ENCODE results near the gene COQ6.
"Not testable (repeated sequence)": the region's sequence is repeated elsewhere in the genome, so short reads cannot be mapped to it uniquely, and the experiment has no call there.

COQ6 gene
- total RNA-seq: 19.0 to 27.9 reads per million in 2 donors

DNA sequence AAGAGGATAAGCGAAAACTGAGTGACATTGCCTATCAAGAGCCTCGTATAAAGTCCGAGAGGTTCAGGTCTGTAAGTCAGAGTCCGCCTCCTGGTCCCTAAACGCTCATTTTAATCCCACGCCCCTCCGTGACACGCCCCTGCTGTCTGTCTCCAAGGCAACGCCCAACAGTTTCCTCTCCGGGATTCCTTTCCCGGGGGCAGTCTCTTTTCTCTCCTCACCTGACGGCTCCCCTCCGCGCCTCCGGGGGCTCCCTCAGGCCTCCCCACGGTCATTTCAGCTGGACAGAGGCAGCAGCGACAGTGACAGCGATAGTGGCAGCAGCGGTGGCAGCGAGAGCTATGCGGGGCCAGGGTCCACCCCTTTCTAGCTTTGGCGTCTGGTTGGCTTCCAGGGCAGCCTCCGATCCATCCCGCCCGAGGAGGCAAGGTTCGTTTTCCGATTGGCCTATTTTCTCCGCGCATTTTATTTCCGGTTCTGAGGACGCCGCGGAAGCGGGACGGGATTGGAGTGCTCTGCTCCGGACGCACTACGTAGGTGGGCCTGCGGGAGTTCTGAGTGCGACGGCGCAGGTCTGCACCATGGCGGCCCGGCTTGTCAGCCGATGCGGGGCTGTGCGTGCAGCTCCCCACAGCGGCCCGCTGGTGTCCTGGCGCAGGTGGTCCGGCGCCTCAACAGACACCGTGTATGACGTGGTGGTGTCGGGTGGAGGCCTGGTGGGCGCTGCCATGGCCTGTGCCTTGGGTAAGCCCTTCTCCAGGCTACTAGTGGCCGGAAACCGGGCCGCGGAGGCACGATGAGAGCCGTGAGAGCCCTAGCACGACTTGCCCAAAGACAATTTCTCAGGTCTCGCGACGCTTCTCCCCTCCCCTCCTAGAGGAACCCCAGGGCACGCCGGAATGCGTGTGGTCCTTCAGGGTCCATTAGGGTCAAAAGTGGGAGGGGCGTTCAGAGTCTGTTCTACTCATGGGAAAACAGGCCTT lies at the start of gene COQ6, which contains the start of gene FAM161B:
Gene COQ6 (plus strand): TSS at position 551 of the 983 bp plus-strand sequence. CDS start 31 bp downstream, at position 582.
Gene FAM161B (minus strand): TSS at position 343 of the 983 bp plus-strand sequence. CDS start 68 bp downstream, at position 275.
- DNase-seq: peak; percentile 79 to 97 (median 90)

DNA sequence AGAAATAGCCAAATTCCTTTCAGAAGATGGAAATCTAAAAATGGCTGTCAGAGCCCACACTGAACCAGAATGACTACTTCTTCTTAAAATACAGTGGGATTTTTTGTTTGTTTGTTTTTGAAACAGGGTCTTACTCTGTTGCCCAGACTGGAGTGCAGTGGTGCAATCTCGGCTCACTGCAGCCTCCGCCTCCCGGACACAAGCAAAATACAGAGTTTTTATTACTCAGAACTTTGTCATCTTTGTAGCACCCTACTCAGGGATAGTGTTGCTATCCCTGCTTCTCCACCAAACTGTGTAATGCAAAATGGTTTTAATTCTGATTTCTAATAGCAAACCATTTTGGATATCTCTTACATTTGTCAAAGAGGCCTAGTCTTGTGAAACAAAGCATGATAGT lies 47.1 kb upstream of the COQ6 start:
- DNase-seq: no peak

DNA sequence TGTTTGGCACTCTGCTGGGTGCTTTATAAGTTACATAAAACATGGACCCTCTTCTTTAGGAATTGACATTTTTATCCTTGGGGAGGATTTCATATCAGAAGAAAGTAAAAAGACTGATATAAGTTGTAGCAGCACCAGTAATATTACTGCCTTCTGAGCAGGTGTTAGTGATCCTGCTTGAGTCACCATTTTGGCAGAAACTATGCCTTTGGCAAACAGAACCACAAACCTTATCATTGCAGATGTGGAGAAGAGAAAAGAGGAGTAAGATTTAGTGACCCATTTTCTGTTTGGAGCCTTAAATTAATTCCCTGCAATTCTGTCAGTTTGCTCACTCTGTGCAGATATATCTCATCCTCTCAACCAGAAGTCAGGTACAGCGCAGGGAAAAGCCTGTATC lies 40.4 kb upstream of the COQ6 start:
- no peak for DNase-seq

DNA sequence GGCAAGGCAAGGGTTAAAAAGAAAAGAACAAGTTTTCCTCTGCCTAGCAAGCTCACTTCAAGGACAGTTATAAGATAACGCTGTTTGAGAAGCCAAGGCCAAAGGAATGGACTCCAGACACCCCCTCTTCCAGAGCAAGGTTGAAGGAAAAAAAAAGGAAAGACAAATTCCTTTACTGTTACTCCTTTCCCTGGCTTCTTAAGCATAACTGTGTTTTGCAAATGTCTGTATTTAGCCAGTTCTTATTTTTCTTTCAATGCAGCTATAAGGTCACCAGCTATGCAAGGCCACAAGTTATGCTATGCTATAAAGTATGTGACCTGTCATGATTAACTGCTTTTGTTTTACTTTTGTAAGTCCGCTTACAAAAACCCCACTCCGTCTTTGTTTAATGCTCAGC lies 36.8 kb upstream of the COQ6 start:
- DNase-seq: no peak

DNA sequence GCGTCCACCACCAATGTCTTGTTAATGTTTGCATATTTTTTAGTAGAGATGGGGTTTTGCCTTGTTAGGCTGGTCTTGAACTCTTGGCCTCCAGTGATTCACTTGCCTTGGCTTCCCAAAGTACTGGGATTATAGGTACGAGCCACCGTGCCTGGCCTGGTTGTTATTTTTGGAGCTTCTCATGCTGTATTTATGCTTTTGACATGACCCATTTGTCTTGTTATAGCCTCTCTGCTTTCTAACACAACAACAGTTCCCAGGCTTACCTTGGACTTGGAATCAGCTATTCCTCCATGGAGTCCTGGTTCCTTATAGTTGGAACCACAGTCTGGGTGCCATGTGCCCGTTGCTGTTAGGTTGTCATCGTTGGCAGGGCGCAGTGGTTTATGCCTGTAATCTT lies 33.8 kb upstream of the COQ6 start:
- no peak for DNase-seq

DNA sequence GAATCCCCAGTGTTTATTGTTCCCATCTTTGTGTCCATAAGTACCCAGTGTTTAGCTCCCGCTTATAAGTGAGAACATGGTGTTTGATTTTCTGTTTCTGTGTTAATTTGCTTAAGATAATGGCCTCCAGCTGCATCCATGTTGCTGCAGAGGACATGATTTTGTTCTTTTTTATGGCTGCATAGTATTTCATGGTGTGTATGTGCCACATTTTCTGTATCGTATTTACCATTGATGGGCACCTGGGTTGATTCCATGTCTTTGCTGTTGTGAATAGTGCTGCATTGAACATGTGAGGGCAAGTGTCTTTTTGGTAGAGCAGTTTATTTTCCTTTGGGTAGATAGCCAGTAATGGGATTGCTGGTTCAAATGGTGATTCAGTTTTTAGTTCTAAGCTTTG lies 30.6 kb upstream of the COQ6 start:
- not testable (repeated sequence) for DNase-seq

DNA sequence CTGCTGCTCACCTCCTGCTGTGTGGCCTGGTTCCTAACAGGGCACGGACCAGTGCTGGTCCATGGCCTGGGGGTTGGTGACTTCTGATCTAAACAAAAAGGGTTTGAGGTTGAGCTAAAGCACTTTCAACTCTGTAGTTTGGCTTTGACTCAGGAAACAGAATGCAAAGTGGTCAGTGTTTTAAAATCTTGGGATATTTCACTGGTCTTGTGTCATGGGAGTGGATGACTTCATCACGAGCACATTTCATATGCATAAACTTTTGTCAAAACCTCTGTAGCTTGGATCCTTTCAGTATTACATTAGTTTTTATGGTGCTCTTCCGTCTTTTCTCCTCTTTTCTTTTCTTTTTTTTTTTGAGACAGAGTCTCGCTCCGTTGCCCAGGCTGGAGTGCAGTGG lies 25.8 kb upstream of the COQ6 start:
- no peak for DNase-seq

DNA sequence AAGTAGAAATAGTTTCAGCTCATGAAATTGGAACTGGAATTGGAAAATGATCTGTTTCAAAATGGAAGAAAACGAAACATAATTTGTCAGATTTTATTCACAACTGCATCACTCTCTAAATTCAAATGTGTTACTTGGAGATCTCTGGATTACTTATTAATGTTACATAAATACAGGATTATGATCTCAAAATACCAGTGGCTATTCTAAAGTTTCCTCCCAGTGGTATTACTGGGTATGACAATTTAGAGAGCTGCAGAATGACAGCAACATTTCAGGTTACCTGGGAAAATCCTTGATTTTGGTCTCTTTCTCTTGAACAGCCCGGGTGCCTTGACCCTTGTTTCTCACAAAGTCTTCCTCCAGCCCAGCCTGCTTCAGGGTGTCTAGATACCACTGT lies 14.4 kb upstream of the COQ6 start:
- DNase-seq: no peak

DNA sequence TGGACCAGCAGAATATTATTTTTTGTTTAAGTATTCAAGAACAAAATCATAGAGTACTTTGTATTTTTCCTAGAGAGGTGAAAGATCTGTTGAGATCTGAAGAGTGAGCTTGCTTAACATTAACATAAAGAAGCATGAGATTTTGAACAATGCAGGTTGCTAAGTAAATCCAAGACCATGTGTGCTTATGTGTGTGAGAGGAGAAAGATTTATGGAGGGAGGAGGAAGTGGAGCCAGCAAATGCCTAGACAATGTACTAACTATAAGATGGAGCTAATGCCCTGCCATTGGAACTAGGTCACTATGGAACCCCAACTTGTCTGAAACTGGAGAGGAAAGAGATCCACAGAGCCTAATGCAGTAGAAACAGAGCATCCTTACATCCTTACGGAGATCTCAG lies 13.6 kb upstream of the COQ6 start:
- no peak for DNase-seq

DNA sequence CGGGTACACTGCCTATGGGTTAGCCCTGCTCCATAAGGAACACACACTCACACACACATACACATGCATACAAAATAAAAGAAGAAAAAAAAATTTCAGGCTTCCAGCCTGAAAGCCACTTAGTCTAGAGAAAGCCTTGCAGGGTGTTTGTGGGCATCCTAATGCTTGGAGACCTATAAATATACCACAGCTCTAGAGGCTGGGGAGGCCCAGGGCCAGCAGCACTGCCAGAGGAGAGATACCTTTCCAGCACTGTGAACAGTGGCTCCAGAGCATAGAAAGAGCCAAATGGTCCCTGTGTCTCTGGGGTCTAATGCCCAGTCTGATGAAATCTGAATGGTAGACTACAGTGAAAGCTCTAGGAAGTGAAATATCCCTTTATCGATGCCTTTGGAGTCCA lies 13.1 kb upstream of the COQ6 start:
- DNase-seq: no peak

DNA sequence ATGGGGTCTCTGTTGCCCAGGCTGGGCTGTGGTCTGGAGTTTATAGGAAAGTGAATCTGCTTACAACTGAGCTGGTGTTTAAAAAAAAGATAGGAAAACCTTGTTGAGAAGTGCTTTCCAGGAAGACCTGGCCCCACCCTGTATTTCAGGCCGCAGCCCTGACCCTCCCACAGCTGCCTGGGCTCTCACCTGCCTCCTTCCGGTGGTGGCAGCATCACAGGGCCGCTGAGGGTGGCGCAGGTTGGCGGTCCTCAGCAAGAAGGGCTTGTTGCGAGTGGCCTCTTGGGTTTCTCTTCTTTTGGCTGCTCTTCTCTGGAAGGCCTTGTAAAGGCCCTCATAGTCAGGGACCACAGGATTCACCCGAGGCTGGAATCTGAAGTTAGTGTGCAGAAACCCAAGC lies 7.9 kb upstream of the COQ6 start:
- no peak for DNase-seq

DNA sequence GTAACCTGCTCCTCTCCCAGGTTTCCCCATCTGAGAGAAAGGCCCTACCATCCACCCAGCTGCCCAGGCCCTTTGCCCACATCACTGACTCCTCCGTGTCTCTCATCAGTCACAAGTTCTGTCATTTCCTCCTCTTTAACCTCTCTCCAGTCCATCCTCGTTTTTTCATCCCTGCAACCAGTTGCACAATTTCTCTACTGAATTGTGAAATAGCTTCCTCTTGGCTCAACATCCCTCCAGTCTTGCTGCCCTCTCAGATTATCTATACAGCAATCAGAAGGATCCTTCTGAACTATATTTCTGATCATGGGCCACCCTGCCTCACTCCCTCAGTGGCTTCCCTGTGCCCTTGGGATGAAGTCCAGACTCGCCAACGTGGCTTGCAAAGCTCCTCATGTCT lies 7.0 kb upstream of the COQ6 start:
- DNase-seq: no peak

DNA sequence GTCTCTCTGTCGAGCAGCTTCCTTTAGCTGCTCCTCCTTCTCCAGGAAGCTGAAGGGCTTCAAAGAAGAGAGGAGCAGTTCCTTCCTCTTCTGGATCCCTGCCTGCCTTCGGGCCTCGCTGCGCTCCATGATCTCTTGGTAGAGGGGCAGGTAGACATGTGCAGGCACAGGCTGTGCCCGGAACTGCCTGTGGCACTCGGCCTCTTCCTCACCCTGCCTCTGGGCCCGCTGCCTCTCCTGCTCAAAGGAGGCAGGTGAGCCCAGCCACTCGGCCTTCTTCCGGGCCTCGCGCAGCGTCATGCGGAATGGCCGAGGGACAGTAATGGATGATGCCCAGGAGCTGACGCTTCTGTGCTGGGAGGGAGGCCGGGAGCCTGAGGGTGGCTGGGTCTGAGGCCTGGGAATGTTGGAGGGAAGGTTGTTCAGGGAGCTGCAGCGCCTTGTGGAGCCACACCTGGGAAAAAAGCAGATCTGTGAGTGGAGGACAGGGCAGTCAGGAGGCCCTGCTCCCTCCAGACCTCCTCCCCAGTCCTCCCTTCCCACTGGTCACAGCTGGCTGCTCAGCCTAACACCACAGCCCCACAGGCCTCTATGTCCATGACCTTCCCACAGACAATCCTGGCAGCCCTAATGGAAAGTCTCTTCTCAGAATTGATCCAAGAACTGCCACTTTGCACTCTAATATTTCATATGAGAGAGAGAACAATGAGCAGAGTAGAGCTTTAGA lies 5.5 kb upstream of the COQ6 start:
- no peak for DNase-seq

DNA sequence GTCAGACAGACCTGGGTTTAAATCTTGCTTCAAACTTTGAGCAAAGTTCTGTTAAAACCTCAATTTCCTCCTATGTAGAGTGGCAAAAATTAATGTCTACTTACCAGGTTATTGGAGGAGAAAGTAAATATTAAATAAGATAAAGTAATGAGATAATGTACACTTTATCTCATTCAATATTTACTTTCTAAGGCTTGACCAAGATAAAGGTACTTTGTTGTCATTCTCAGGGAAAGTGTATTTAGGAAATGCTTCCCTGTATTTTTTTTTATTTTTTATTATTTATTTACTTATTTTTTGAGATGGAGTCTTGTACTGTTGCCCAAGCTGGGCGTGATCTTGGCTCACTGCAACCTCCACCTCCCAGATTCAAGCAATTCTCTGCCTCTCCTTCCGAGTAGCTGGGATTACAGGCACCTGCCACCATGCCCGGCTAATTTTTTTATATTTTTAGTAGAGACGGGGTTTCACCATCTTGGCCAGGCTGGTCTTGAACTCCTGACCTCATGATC lies 4.9 kb upstream of the COQ6 start:
- DNase-seq: no peak

DNA sequence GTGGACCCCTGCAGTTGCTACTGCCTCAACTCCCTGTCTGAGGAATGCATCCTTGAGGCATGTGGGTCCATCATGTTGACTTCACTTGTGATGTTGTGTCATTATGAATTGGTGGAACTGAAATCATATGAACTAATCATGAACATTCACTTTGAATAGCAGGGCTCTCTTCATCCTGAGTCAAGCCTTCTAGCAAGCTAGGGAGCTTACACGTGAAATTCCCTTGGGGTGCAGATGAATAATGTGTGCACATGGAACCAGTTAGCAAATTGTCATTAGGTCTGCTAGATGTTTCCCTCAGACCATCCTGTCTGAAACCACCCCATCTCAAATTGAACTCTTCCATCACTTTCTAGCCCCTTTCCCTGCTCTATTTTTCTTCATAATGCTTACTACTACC lies 3.6 kb downstream of the COQ6 start:
- DNase-seq: no peak

DNA sequence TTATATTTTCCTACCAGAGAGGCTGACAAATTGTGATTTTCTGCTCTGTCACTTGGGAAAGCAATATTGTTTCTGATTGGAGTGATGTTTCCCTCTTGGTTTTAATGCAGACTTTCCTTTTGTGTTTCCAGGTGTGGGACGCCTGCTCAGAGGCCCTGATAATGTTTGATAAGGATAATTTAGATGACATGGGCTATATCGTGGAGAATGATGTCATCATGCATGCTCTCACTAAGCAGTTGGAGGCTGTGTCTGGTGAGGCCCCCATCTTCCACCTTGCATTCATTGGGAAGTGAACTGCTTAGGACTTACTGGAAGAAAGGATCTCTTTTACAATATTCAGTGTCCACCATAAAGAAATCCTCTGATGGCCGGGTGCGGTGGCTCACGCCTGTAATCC lies 5.6 kb downstream of the COQ6 start:
- DNase-seq: no peak

DNA sequence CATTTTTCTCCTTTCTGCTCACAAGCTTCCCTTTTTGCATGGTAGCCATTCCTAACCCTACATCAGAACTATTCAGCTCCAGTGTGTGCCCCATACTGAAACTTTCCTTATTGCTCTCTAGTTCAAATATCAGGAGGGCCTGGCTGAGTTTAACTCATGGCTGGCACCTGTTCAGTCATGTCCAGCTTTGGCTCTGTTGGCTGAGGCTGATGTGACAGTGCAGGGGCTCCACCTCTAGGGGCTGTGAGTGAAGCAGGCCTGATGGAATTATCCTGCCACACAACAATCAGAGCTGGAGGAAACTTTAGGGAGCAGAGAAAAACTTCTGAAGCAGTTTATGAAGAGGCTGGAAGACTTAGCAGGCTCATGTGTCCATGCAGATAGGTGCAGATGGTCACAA lies 8.5 kb downstream of the COQ6 start:
- DNase-seq: no peak

DNA sequence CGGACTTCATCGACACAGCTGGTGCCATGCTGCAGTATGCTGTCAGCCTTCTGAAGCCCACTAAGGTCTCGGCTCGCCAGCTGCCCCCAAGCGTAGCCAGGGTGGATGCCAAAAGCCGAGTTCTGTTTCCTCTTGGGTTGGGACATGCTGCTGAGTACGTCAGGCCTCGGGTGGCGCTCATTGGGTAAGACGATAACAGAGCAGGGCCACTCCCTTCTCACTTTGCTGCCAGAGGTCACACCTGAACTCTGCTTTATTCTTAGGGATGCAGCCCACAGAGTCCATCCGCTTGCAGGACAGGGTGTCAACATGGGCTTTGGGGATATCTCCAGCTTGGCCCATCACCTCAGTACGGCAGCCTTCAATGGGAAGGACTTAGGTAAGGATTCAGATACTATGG lies 11.1 kb downstream of the COQ6 start:
- DNase-seq: no peak

DNA sequence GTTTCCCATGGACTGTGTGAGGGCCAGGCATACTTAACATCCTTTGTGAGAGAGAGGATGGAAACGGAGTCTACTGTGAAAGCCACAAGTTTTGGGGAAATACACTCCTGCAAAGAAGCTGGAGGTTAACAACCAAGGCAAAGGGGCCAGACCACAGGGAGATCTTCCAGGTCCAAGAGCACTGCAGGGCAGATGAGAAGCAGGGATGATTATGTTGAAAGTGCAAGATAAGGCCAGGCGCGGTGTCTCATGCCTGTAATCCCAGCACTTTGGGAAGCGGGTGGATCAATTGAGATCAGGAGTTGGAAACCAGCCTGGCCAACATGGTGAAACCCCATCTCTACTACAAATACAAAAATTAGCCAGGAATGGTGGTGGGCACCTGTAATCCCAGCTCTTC lies 15.1 kb downstream of the COQ6 start:
- no peak for DNase-seq

DNA sequence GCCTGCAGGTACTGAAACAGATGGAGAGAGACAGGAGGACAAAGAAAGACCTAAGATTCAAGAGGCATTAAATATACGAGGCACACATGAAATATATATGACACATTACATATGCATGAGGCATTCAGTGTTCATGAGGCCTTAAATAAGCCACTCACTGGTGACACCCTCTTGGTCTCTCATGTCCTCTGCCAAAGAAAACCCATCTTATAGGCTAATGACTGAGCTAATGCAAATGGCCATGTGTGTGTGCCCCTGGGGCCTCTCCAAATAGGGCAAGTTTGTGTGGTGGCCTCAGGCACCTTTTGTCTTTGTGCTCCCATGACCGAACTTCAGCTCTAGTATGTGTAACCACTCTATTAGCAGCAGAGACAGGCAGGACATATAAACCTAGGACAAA lies 18.8 kb downstream of the COQ6 start:
- no peak for DNase-seq

DNA sequence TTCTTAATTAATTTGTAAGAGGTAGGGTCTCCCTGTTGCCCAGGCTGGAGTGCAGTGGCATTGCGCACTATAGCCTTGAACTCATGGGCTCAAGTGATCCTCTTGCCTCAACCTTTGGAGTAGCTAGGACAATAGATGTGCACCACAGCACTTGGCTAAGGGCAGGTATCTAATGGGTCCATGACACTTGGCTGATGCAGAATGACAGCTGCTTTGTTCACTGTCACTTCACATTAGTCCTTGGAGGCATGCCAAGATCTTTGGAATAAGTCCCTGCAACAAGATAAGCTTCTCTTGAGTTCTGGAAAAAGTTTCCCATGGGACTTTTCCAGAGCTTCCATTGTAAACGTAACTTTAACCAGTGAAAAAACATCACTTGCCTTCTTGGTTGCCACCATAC lies 23.4 kb downstream of the COQ6 start:
- no peak for DNase-seq

DNA sequence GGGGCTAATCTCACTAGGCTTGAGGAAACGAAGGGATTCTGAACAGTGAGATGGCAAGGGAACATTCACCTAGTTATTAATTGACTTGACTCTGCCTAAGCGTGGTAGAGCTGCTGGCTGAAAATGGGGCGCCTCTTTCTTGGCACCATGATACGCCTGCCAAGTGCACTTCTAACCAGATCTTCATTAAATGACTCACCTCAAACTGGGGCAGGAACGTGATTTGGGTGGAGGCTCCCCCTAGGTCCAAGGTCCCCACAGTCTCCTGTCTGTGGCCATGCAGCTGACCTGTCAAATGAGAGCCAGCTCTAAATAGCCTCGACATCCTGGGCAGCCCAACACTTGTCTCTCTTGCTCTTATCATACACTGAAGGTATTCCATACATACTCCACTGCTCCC lies 26.0 kb downstream of the COQ6 start:
- DNase-seq: no peak

DNA sequence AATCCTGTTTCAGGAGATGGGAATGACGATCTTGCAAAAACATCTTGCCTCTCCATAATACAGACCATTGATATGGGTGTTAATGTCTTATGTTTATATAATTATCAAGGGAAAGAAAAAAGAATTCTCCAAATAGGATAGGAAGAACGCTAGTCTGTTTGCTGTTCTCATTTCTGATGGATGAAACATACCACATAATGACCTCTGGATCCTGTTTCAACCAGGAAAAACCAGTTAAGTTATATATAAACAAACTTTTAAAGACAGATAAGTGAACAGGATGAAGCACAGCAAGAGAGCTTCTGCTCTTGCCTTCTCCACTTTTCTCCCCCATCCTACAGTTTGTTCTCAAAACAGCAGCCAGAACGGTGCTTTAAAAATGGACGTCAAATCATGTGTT lies 27.8 kb downstream of the COQ6 start:
- DNase-seq: no peak

DNA sequence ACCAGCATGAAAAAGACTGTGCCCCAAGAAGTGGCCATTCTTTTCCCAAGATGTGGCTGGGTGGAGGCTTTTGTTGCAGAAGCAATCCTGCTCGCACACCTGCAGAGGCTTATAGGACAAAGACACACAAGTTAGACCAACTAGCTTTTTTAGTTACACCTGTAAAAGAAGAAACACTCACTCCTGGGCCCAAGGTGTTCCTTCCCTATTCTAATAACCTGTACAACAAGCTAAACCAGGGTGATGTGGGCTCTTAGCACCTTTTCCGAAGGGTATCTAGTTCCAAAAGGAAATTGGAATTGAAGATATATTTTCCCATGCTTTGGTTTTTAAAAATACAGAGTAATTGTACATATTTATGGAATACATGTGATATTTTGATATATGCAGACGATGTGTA lies 38.0 kb downstream of the COQ6 start:
- DNase-seq: no peak
